ENCODE measurements around the gene SART3.
"Not testable (repeated sequence)": the region's sequence is repeated elsewhere in the genome, so short reads cannot be mapped to it uniquely, and the experiment has no call there.

Gene SART3

DNA sequence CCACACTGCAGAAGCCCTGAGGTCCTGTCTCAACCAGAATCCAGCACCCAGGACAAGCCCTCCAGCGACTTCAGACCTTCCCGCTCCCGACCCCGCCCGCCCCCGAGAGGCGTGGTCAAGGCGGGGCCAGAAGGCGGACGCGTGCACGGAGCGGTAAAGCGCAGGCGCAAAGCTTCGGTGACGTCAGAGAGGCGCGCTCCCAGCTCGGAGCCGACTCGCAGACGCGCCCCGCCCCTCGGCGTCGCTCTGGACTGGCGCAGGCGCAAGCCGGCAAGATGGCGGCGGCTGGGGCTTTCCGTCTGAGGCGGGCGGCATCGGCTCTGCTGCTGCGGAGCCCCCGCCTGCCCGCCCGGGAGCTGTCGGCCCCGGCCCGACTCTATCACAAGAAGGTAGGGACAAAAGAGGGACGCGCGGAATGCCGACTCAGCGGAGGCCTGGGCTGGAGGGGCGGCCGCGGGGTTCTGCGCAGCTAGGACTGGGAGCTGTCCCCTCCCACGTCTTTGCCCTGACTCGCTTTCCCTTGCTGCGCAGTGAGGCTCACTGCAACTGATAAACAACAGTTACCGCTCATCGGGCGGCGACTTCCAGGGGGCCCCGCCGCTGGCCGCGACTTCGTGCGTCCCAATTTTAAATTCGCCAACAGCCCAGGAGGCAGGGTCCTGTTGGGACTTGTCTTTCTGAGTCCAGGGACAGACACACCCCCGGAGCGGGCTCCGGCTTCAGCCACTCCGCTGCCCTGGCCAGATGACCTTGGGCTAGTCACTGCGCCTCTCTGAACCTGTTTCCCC, 1.6 kb upstream of the SART3 start, which contains the start of gene ISCU:
Gene ISCU, plus strand, starts transcription at position 249 of the 788 bp plus-strand sequence. Its CDS starts 27 bp downstream, at position 276.
- DNase-seq (ENCODE audit: low read depth), result peak; percentile 98

DNA sequence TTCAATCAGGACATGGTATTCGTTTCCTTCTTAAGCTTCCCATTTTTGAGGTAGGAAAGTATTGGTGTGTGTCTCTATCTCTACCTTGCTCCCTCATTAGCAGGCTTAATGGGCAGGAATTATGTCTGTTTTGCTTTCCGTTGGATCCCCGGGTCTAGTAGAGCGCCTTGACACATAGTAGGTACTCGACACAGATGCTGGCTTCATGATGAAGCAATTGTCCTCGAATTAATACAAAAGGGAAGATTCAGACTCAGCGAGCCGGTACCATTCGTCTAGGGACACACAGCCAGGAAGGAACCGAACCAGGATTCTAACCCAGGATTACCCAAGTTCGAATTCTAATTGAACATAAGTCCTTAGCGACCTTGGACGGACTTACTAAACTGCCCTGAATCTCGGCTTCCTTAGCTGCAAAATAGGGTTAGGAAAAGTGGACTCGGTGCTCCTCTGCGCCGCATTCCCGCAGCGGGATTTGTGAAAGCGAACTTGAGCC, 927 bp upstream of the SART3 start:
- DNase-seq (ENCODE audit: low read depth), result no peak

DNA sequence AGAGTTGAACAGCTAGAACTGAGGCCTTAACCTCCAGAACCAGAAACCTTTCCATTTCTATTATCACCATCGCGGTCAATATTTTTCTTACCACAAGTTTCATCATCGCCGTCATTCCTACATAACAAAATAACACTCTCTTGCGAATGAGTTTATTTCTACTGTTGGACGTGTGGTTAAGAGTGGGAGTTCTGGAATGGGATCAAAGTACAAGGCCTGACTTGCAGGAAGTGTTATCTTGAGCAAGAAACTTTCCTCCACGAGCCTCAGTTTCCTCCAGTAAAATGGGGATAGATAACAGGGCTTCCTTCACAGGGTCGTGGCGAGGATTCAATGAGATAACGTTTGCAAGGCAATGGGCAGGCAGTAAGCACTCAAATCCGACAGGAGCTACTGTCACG, 652 bp downstream of the SART3 start:
- no peak for DNase-seq (ENCODE audit: low read depth)

DNA sequence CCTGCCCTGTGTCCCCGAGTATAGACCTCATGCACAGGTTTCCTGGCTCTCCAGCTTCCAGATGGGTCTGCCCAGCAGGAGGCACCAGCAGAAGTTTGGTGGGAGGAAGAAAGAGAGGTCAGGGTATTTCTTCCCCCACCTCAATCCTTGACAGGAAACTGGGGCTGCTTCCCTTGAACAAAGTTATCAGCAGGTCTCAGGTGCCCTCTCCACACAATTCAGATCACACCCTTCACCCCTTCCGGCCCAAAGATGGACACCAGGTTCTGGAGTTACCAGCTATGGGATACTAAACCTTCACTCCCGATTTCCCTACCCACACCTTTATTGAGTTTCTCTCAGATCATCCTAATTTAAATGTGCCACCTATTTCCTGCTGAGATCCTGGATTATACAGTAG, 1.2 kb downstream of the SART3 start:
- no peak for DNase-seq (ENCODE audit: low read depth)

DNA sequence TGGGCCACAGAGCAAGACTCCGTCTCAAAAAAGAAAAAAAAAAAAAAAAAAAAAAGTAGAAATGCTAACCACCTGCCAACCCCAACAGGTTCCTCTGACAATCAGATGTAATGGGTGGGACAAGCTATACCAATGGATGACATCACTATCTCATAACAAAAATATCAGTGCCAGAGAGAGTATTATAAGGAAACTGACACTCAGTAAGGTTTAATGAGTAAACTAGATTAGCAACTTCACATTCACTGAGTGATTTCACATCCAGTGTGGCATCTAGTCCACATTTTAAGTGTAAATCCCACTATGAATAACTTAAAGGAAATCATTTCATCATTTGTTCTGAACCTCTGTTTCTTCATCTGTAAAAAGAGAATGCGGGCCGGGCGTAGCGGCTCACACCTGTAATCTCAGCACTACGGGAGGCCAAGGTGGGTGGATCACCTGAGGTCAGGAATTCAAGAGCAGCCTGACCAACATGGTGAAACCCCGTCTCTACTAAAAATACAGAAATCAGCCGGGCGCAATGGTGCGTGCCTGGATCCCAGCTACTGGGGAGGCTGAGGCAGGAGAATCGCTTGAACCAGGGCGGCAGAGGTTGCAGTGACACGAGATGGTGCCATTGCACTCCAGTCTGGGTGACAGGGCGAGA, 1.8 kb downstream of the SART3 start:
- DNase-seq (ENCODE audit: low read depth), result no peak

DNA sequence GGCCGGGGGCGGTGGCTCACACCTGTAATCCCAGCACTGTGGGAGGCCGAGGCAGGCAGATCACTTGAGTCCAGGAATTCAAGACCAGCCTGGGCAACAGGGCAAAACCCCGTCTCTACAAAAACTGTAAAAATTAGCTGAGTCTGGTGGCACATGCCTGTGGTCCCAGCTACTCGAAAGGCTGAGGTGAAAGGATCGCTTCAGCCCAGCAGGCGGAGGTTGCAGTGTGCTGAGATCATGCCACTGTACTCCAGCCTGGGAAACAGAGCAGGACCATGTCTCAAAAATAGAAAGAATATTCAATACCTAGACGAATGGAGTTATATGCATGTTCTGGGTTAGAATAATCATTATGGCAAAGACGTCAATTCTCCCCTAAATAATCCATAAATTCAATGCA, 5.6 kb downstream of the SART3 start:
- not testable (repeated sequence) for DNase-seq (ENCODE audit: low read depth)

DNA sequence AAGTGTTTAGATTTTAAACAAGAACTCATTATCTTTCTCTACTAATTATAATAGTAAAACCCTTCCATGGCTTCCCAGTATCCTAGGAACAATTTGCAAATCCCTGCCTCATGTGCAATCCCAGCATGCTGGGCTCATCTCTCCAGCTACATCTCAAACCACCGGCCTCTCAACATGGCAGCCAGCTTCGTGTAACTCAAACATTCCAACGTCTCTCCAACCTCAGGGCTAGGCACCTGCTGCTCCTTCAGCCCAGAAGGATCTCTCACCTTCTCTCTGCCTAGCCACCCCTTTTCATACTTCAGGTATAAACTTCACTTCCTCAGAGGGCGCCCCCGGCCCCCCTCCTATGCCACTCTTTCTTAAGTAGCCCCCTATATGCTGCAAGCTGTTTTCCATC, 7.2 kb downstream of the SART3 start:
- DNase-seq (ENCODE audit: low read depth), result no peak

DNA sequence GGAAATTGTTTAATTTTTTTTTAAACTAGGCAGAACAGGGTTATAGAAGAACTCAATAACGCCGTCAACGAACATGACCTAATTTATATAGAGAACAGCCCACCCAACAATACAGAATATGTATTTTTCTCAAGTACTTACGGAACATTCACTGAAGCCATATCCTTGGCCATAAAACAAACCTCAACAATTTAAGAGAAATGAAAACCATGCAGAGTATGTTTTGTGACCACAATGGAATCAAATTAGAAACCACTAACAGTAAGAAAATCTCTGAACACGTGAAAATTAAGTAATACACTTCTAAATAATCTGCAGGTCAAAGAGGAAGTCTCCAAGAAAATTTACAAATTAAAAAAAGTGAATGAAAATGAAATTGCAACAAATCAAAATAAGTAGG, 9.4 kb downstream of the SART3 start:
- no peak for DNase-seq (ENCODE audit: low read depth)

DNA sequence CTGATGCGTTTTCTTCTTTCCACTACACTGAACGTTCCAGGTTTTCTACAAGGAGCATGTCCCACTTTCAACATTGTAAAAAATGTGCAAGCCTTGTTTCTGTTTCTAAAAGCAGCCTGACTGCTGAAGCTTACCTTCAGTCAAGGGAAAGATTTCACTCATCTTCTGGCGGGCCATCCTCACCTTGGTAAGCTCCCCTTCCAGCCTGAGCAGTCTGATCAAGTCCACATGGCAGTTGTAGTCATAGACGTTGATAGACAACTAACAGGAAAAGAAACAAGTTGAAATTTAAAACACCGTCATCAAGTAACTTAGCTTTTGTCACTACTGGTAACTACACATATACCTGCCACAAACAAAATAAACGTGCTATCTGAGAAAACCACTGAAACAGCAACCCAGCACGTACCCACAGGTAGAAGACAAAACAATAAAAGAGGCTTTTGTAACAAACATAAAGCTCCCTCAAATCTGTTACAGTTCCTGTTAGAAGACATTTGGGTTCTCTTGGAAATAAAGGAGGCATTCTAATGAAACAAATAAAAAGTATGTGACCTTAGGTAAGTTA, 11.9 kb downstream of the SART3 start:
- no peak for DNase-seq (ENCODE audit: low read depth)

DNA sequence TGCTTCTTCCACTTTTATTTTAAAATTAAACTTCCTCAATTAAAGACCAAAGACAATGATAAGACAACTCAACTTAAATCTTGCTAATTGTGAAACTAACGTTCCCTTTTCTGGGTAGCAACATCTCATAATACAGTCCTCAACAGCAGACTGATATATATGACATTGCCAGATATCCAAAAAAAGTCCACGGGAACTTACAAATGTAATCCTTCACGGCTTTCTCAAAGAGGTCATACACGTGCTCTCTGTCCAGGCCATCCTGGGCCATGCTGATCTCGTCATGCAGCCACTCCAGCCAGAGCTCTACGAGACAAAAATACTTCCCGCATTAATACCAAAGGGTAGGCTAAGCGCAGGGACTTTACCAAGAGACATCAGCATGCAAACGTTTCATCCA, 13.3 kb downstream of the SART3 start:
- no peak for DNase-seq (ENCODE audit: low read depth)

DNA sequence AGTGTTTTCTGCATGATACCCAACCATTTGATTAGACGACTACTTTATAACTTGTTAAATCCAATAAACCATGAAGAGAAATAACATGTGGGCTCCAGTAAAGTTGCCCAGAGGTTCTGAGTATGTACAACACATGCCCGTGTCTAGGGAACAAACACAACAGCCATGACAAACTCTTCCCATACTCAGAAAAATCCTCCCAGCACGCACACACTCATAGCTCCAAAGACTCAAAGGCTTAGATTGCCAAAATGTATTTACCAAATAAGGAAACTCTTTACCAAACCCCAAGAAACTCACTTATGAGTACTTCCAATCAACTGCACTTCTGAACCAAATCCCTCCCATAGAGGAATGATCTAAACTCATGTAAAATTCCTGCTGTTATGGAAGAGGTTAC, 17.3 kb downstream of the SART3 start:
- DNase-seq (ENCODE audit: low read depth), result no peak

DNA sequence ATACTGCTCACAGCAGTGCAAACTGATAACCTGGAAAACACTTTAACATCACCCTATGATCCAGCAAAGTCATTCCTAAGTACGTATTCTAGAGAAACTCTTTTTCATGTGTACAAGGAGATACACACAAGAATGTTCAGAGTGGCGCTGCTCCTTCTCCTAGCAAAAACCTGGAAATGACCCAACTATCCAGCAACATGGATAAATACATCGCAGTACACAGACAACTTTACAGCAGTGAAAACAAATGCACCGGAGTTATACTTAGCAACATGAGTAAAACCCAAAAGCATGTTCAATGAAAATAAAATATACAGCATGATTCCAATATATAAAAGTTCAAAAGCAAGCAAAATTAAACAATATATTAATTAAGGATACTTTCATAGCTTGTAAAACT, 18.7 kb downstream of the SART3 start:
- DNase-seq (ENCODE audit: low read depth), result no peak

DNA sequence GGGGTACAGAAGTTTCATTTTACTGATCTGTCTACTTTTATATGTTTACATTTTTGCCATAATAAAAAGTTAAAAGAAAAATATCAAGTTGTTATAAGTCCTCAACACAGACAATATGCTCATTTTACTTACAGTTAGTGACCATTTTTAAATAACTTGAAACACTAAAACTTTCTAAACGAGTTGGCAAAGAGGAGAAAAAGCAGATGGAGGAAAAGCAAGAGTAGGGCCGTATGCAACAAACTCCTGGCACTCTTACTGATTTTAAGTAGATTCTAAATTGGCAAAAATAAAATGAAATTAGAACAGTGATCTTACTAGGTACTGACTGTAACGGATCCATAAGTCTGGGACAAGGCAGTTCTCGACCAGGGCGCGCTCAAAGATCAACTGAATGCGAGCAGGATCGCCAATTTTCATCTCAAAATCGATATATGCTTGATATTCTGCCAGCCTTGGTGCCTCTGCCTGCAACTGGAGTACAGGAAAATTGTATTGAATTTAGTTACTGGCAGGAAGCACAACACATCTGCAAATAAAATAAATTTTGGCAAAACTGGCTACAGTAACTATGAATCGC, 22.3 kb downstream of the SART3 start:
- no peak for DNase-seq (ENCODE audit: low read depth)

DNA sequence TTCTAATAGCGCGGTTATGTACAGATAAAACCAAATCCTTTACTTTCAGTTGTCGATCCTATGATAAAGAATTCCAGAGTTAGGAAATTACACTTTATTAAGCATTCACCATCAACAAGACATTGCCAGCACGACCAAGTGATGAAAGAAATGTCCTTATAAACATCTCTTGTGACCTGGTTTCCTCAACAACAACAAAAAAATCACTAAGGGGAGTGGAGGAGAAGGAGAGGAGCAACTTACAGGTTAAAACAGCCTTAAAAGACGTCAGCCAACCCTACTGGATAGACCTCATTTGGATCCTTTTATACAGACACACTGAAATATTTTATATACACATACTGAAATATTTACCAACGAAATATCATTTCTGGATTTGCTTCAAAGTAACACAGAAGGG, 22.8 kb downstream of the SART3 start:
- no peak for DNase-seq (ENCODE audit: low read depth)

DNA sequence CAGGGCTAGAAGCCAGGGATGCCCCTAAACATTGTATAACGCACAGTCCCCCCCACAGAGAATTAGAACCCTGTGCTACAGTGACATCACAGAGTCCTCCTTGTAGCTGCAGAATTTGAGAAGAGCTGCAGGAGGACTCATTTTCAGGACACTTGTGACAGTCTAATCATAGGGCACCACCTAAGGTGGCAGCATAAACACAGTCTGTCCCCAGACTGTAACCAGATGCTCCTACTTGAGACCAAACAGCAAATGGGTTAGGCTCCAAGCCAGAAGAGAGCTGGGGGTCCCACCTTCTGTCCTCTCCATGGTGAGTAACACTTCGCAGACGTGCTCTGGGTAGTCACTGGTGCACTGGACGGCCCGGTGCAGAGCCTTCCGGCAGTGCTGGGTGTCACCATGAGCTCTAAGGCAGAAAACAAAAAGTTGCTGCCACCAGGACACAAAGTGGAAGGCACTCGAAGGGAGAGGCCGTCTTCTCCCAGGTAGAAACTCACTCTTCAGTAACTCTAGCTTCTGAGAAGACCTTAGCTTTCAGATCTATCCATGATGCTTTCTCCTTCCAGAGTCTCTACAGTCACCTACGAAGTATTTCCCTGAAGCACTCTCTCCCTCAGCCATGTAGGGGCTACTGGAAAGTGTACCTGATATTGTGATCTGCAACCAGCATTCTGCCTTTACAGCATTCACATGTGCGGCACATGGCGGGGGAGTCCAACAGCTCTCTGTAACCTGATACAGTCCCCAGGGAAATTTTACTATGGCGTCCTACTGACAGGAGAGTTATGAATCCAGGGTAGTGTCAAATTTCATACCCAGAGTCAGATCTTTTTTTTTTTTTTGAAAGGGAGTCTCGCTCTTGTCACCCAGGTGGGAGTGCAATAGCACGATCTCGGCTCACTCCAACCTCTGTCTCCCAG, 28.8 kb downstream of the SART3 start:
- DNase-seq (ENCODE audit: low read depth), result no peak

DNA sequence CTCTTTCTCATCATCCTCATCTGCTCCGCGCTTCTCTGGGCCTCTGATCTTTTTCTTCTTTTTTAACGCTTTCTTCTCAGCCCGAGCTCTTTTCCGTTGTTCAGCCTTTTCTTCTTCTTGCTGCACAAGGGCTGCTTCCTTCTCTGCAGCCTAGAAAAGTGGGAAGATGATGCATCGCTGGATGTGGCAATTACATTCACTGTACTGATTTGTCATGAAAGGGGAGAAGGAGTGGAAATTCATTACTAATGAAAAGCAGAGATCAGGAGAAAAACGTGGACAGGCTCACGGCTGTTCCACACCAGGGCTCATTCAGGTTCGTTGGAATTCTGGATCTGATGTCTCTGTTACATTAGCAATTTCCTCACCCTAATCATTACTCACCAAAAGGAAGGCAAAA, 30.8 kb downstream of the SART3 start:
- no peak for DNase-seq (ENCODE audit: low read depth)

DNA sequence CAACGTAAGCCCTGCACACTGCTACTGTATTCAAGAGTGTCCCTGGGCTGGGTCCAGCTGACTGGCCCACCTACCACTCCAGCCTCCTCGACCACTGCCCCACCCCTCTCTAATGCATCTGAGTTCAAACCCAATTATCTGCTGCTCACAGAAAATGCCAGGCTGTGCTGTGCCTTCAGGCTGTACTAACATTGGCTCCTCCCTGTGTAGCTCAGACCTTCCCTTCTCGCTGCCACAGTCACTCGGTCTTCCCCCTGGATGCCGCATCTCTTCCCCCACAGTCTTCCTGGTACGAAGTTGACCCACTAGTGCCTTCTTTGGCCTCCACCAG, 33.8 kb downstream of the SART3 start:
- DNase-seq (ENCODE audit: low read depth), result no peak

DNA sequence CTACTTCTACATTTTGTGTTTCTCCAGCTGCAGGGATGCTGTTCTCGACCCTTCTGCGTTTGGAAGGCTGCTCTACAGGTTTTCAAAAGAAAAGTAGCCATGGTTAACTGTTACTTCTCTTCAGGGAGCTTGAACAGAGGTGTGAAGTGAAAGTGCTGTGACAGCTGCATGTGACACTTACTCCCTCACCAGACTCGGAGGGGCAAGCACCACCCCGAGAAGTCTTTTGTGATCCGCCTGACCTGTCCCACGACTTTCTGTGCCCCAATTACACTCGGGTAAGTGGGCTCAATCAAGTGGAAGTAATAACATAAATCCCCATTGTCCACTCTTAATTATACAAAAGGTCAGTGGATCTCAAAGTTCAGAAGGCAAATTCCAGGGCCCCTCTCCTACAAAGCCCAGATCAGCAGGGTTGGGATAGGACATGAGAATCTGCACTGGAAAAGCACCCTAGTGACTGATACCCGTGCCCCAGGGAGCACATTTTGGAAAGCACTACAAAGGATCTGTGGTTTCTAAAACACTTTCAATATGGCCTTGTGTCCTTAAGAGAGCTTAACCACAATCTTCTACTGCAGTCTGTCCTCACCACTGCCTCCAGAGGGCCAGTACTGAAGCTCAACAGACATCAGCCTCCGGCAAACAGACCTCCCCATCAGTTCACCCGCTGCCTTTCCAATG, 34.3 kb downstream of the SART3 start:
- DNase-seq (ENCODE audit: low read depth), result no peak

DNA sequence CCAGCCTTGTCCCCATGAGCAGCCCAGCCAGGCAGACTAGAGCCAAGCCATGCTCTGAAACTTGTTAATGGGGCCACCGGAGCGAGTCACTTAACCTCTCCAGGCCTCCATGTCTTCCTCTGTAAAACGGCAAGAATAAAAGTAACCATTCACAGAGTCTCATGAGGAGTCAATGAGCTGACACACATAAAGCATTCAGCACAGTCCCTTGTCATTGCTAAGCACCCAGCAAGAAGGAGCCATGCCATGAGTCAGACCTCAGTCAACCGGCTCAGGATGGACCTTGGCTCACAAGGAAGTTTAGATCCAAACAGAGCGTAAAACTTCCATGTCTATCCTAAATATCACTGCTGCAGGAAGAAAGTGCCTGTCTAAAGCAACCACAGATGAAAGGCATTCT, 35.3 kb downstream of the SART3 start:
- DNase-seq (ENCODE audit: low read depth), result no peak

DNA sequence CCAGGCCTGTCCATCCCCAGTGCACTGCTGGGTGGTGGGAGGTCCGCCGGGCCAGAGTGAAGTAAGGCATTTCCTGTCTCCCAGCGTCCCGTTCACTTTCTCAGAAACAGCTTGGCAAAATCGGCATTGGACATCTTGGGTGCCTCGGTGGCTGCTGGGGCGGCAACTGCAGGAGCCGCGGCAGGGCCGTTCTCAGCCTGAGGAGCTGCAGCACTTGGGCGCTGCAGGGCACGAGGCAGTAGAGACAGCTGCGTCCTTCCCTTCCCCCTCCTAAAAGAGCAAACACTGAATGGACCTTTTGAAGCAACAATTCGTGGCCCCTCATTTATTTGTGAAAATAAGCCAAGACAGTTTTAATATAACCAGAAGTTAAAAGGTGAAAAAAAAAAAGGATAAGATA, 37.6 kb downstream of the SART3 start:
- DNase-seq (ENCODE audit: low read depth), result no peak

DNA sequence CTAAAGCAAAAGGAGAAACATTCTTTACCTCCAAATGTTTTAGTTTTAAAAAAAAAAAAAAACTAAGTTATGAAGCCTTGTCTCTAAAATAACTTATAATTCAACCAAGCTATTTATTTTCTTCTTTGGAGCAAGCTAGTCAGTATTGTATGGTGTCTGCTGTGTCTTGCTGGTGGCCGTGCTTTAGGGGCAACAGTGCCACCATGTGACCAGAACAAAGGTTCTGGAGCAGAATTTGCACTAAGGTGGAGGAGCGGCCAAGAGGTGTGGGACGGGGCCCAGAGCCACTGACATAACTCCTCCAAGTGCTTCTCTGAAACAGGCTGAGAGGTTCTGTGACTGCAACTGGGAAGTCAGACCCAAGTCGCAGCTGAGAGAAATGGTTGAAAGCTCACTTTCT, 41.4 kb downstream of the SART3 start:
- DNase-seq (ENCODE audit: low read depth), result no peak

Measured in stimulated activated CD4-positive, alpha-beta T cell treated with anti-CD3 and anti-CD28 coated beads, Interleukin-2, amount 100 ng/mL, for 4 hours (primary cell).